IPS-15b (cell line): ENCODE measurements around the gene ST7.

Source experiments
- H3K27me3 ChIP-seq: one replicate; pipeline ENCODE4 v1.6.1; 2013; ENCODE audit warnings: low read length; ENCODE audit not compliant: control insufficient read depth, insufficient read depth
- H3K36me3 ChIP-seq: one replicate; pipeline ENCODE4 v1.6.1; 2013; ENCODE audit warnings: low read length; ENCODE audit not compliant: control insufficient read depth, insufficient read depth
- H3K4me1 ChIP-seq: one replicate; pipeline ENCODE4 v1.6.1; 2013; ENCODE audit warnings: mild to moderate bottlenecking, low read length; ENCODE audit not compliant: control insufficient read depth, insufficient read depth
- H3K4me3 ChIP-seq: one replicate; pipeline ENCODE4 v1.5.1; 2013; ENCODE audit warnings: low read depth, low read length
- H3K9ac ChIP-seq: one replicate; pipeline ENCODE4 v1.6.1; 2013; ENCODE audit warnings: low read depth, mild to moderate bottlenecking, low read length
- H3K9me3 ChIP-seq: one replicate; pipeline ENCODE4 v1.6.1; 2013; ENCODE audit warnings: mild to moderate bottlenecking, low read length; ENCODE audit not compliant: control insufficient read depth, insufficient read depth

Gene ST7

DNA sequence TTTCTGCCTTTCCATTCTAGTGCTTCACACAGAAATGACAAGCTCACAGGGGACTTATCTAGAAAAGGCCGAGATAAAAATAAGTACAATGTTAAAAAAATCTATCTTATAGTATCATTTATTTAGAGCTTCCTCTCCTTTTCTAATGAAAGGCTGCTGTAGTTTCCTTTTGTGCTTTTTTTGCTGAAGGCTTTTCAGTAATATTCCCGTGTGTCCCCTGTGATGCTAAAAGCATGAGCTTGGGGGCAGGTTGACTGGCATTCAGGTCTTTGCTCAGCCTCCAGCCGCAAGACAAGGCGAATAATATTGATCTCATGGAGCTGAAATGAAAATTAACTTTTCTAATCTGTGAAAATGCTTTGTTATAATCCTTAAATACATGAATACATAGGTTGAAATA is 143.0 kb downstream of the ST7 start:
- H3K4me3 ChIP-seq, result no peak overlapping the region
- H3K4me1 ChIP-seq, result no peaks in the 10 kb centered on the region
- H3K27me3 ChIP-seq, result no peaks in the 10 kb centered on the region
- H3K9ac ChIP-seq, result no peak overlapping the region
- H3K9me3 ChIP-seq, result no peaks in the 10 kb centered on the region
- no peaks in the 10 kb centered on the region for H3K36me3 ChIP-seq

DNA sequence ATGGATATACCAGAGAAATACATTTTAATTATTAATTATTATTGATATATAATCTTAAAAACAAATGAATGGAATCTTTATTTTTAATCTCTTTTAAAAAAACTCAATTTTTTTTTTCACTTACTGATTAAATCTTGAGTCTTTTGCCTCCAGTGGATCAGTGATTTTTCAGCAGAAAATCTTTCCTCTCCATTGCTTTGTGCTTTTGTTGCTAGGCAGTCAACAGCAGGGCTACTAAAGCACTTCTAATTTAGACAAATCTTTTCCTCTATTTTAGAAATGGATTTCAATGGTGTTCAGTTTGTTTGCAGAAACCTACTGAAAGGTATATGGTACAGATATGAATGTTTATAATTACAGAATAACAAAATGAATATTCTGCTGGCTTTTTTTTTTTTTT is 143.6 kb downstream of the ST7 start:
- Histone ChIP-seq H3K27me3 (no peaks in the 10 kb centered on the region), H3K9me3 (no peaks in the 10 kb centered on the region), H3K4me3 (no peak overlapping the region), H3K4me1 (no peaks in the 10 kb centered on the region), H3K36me3 (no peaks in the 10 kb centered on the region), H3K9ac (no peak overlapping the region)

DNA sequence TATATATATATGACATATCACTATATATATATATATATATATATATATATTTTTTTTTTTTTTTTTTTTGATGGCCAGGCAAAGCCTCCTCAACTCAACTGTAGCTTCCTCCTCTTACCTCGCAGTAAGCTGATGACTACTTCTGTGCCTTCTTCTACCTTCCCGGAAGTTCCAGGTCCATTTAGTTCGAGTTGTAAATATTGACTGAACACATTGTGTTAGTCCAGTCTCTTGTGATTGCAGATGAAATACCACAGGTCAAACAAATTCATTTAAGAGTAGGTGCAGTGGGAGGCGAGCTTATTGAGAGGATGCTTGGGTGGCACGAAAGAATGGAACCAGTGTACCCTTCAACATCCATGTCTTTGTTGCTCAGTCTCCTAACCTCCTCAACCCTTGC is 144.6 kb downstream of the ST7 start:
- no peak overlapping the region for H3K9ac ChIP-seq
- no peaks in the 10 kb centered on the region for H3K27me3 ChIP-seq
- no peaks in the 10 kb centered on the region for H3K36me3 ChIP-seq
- H3K4me3 ChIP-seq, result no peak overlapping the region
- H3K4me1 ChIP-seq, result no peaks in the 10 kb centered on the region
- no peaks in the 10 kb centered on the region for H3K9me3 ChIP-seq

DNA sequence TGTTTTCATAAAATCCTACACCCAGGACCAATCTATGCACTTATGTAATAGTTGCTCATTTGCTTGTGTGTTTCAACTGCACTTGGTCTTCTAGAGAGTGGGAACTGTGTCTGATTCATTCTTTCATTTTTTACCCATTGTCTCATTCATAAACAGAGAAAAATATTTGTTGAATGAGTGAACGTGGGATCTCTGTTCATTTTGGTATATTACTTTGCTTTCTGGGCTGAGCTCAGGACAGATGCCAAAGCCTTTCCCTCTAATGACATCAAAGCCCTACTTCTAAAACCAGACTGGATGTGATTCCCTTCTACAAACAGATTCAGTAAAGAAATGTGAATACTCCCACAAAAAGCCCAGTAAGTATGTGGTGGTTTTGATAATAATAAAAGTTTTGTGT is 145.2 kb downstream of the ST7 start:
- no peak overlapping the region for H3K4me3 ChIP-seq

DNA sequence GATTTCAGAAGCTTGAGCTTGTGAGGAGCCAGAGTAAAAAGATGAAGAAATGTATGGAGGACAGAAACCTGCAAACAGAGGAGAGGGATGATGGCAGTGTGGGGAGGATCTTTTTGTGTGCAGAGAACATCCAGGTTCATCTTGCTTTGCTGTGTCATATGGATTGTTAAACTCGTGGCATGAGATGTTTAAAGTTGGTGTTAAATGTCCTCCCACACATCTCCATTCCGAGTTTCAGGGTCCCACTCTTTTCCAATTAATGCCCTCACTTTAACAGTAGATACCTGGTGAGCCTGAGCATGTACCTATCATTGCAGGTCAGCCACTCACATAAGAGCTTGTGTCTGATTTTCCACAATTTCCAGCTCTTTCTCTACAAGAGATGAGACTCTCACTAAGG is 147.7 kb downstream of the ST7 start:
- no peaks in the 10 kb centered on the region for H3K4me1 ChIP-seq
- no peak overlapping the region for H3K9ac ChIP-seq
- H3K9me3 ChIP-seq, result no peaks in the 10 kb centered on the region
- H3K27me3 ChIP-seq, result no peaks in the 10 kb centered on the region
- no peak overlapping the region for H3K4me3 ChIP-seq
- no peaks in the 10 kb centered on the region for H3K36me3 ChIP-seq

More for the DNA sequence above, 145.2 kb downstream of the ST7 start:
- no peaks in the 10 kb centered on the region for H3K36me3 ChIP-seq
- H3K4me1 ChIP-seq, result no peaks in the 10 kb centered on the region
- no peak overlapping the region for H3K9ac ChIP-seq
- H3K9me3 ChIP-seq, result no peaks in the 10 kb centered on the region
- H3K27me3 ChIP-seq, result no peaks in the 10 kb centered on the region

DNA sequence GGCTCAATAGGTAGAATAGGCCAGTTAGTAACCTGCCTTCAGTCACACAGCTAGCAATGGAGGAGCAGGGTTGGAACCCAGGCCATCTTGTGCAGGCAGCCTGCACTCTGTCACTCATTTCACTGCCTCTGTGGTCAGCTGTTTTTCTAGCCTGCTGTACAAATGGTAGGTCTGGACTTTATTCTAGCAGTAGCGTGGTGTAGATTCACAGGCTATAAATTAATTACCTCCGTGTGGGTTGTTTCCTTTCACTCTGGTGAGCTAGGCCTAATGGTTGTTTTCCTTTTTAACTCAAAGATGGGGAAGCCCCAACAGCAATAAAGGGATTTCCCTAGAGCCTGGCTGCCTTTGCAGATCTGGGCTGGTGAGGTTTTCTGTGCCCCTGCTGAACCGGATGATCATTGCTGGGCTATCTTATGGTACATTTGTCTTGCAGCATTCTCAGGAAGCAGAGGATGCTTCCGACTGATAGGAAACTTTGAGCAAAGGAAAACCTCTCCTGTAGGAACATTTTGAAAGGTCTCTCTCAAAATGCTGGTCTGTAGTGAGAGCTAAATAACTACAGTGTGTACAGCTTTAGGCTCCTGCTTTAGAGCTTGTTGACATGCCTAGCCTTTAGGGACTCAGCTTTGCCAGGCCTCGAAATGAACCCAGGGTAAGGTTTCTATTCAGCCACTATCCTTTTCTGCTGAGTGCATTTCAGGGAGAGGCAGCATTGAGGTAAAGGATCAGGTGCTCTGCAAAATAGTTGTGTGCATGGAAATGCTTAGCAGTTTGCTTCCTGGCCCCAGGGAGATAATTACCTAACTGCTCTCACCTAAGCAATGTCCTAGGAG is 157.4 kb downstream of the ST7 start:
- peaks cover 8% of the 10 kb centered on the region for H3K4me1 ChIP-seq
- H3K27me3 ChIP-seq, result no peaks in the 10 kb centered on the region
- no peaks in the 10 kb centered on the region for H3K9me3 ChIP-seq
- H3K36me3 ChIP-seq, result no peaks in the 10 kb centered on the region
- H3K9ac ChIP-seq, result no peak overlapping the region
- H3K4me3 ChIP-seq, result no peak overlapping the region

DNA sequence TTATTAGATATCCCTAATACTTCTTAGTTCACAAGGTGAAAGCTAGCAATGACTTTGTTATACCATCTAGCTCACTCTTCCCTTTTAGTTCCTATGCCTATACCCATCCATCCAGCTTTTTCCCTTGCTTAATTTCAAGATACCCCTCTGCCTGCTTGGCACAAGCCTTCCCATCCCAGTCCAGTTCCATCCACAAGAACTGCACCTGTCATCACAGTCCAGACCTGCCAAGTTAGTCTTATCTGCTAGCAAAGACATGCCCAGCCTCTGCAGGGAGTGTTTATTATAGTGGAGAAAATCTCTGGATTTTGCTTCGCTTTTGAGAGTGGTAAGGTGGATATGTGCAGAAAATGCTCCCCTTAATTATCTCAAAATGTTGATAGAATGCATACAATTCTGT is 158.2 kb downstream of the ST7 start:
- Histone ChIP-seq H3K36me3 (no peaks in the 10 kb centered on the region), H3K27me3 (no peaks in the 10 kb centered on the region), H3K9me3 (no peaks in the 10 kb centered on the region), H3K9ac (no peak overlapping the region), H3K4me3 (no peak overlapping the region), H3K4me1 (peaks cover 8% of the 10 kb centered on the region)

DNA sequence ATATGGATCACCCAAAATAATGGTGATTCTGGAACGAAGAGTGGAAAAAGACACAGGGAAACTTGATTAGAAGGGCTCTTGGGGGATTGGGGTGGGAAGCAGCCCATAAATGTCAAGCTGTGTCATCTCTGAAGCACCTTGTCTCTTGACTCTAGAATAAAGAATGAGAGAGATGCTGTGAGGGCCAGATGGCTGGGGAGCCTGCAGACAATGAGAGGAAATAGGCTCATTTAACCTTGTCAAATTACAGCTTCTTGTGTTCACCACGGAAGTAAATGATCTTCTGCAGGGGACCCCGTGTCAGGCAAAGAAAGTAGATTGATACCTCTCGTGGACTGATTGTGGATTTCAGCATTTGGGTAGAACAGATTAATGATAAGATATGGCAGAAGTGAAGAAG is 159.3 kb downstream of the ST7 start:
- no peaks in the 10 kb centered on the region for H3K27me3 ChIP-seq
- H3K9ac ChIP-seq, result no peak overlapping the region
- H3K36me3 ChIP-seq, result no peaks in the 10 kb centered on the region
- H3K9me3 ChIP-seq, result no peaks in the 10 kb centered on the region
- H3K4me1 ChIP-seq, result peaks cover 8% of the 10 kb centered on the region
- H3K4me3 ChIP-seq, result no peak overlapping the region

DNA sequence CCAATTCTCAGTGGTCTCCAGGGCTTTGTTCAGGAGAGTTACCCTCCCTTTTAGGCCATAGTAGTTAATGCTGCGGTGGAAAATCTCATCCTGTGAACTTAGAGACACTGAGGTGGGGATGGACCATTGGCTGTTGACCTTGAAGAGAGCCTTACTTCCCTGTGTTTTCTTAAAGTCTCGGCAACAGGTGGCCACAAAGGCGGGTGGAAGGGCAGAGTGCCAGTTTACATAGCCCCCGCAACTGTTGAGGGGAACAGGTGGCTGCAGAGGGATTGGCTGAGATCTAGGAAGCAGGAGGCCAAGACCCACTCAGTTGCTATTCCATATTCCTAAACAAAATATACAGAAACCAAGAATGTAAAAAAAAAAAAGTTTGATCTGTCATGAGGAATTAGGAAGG is 160.6 kb downstream of the ST7 start:
- no peaks in the 10 kb centered on the region for H3K36me3 ChIP-seq
- peaks cover 13% of the 10 kb centered on the region for H3K4me1 ChIP-seq
- H3K4me3 ChIP-seq, result no peak overlapping the region
- no peak overlapping the region for H3K9ac ChIP-seq
- no peaks in the 10 kb centered on the region for H3K9me3 ChIP-seq
- no peaks in the 10 kb centered on the region for H3K27me3 ChIP-seq

DNA sequence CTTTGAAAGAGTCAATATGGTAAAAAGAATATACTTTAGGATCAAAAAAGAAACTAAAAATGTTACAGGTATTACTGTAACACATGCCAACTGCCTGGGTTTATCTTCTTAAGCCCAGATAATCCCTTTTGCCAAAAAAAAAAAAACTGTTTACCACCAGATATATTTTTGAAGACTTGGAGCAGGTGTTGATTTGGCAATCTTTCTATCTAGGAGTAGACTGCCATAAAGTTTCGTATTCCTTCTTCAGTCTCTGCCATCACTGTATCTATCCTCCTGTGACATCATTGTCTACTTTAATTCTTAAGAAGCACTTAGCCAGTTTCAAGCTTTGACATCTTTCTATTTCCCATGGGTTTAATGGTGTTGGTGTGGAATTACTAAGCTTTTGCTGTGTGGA is 161.0 kb downstream of the ST7 start:
- peaks cover 13% of the 10 kb centered on the region for H3K4me1 ChIP-seq
- H3K4me3 ChIP-seq, result no peak overlapping the region
- H3K27me3 ChIP-seq, result no peaks in the 10 kb centered on the region
- H3K9ac ChIP-seq, result no peak overlapping the region
- no peaks in the 10 kb centered on the region for H3K36me3 ChIP-seq
- no peaks in the 10 kb centered on the region for H3K9me3 ChIP-seq

DNA sequence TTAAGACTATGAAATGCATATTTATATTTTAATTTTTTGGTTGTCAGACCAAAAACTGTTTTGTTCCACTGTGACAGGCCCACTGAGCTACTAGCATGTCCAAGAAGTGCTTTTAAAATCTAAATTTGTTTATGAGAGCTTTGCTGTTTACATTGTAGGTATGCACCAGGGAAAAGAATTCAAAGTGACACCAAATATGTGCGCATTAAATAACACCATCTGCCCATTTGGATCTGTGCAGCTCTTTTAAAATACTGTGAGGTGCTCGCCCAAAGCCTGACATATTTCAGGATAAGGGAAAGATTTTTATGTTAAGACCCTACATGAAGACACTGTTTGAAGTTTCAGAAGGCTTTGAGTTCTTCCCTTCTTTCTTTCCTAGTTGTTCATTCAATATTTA is 162.9 kb downstream of the ST7 start:
- Histone ChIP-seq H3K36me3 (no peaks in the 10 kb centered on the region), H3K4me3 (no peak overlapping the region), H3K9me3 (no peaks in the 10 kb centered on the region), H3K27me3 (no peaks in the 10 kb centered on the region), H3K9ac (no peak overlapping the region), H3K4me1 (peaks cover 6% of the 10 kb centered on the region)

DNA sequence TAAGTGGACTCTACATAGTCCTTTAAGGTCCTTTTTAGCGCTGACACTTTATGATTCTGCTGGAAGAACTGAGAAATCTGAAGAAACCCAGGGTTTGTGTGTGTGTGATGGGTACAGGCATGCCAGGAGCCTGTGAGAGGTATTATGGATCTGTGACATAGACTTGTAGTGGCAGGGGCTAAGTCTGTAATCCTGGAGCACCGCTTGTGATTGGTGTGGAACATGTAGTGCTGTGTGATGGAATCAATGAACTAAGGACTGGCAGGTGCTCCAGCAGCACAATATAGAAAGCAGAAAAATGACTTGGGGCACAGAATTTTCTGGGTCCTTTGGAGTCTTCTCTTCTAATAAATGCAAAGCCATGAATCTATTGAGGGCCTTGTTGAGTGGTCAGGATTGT is 163.9 kb downstream of the ST7 start:
- no peaks in the 10 kb centered on the region for H3K27me3 ChIP-seq
- no peak overlapping the region for H3K9ac ChIP-seq
- peaks cover 5% of the 10 kb centered on the region for H3K4me1 ChIP-seq
- H3K9me3 ChIP-seq, result no peaks in the 10 kb centered on the region
- H3K4me3 ChIP-seq, result no peak overlapping the region
- H3K36me3 ChIP-seq, result no peaks in the 10 kb centered on the region
